Astrocyte of the cerebellum (primary cell): ENCODE data around the gene CSGALNACT2.

ENCODE experiments used
- DNase-seq: peaks from one replicate; pipeline ENCODE4 v3.0.0-alpha.2; 2011; ENCODE audit warnings: low read depth
- H3K4me3 ChIP-seq: 2 replicates; pipeline ENCODE4 v1.5.1; 2011; ENCODE audit warnings: mild to moderate bottlenecking, low read depth, low read length, moderate library complexity
- CTCF ChIP-seq: IDR thresholded peaks from 2 replicates; pipeline ENCODE4 v1.5.1; 2012; ENCODE audit warnings: low read length, low read depth, moderate library complexity, mild to moderate bottlenecking; ENCODE audit errors: missing control alignments
- in situ Hi-C: cut with HindIII; loops from 2 replicates; pipeline ENCODE4 v1.10.0; 2017; ENCODE audit warnings: low sequenced_read_pairs

CSGALNACT2 gene

GRCh38 chr10:43124574-43125273, 13.5 kb upstream of the CSGALNACT2 start:
- in situ Hi-C loops: no loop called here
- TF ChIP-seq CTCF: no peak

GRCh38 chr10:43125274-43125845, 12.9 kb upstream of the CSGALNACT2 start:
- TF ChIP-seq CTCF: no peak
- H3K4me3 ChIP-seq: no peak overlapping the region
- in situ Hi-C loops: no loop called here
- DNase-seq: no peak

More at GRCh38 chr10:43124574-43125273, 13.5 kb upstream of the CSGALNACT2 start:
- DNase-seq: no peak
- H3K4me3 ChIP-seq: no peak overlapping the region

GRCh38 chr10:43125881-43126731, 12.1 kb upstream of the CSGALNACT2 start:
- no peak overlapping the region for H3K4me3 ChIP-seq
- TF ChIP-seq CTCF: no peak
- no peak for DNase-seq
- in situ Hi-C loops: no loop called here

GRCh38 chr10:43126759-43127424, 11.4 kb upstream of the CSGALNACT2 start:
- H3K4me3 ChIP-seq: no peak overlapping the region
- TF ChIP-seq CTCF: no peak
- no peak for DNase-seq
- in situ Hi-C loops: no loop called here

- no peak for TF ChIP-seq CTCF
- no peak for DNase-seq
- in situ Hi-C loops: no loop called here
- H3K4me3 ChIP-seq: no peak overlapping the region
Observed at GRCh38 chr10:43127442-43127841, 10.8 kb upstream of the CSGALNACT2 start.

- no peak for DNase-seq
- TF ChIP-seq CTCF: no peak
- in situ Hi-C loops: no loop called here
- H3K4me3 ChIP-seq: no peak overlapping the region
Observed at GRCh38 chr10:43128331-43128730, 9.9 kb upstream of the CSGALNACT2 start.
